NT2/D1 (cell line): ENCODE data around the gene STOX1.
"Not testable (repeated sequence)": the region's sequence is repeated elsewhere in the genome, so short reads cannot be mapped to it uniquely, and the experiment has no call there.

Experiments
- SUZ12 ChIP-seq: IDR thresholded peaks from 2 replicates; pipeline ENCODE4 v1.6.1; 2011; ENCODE audit not compliant: insufficient read length, insufficient read depth; ENCODE audit errors: extremely low read depth
- ZNF274 ChIP-seq: IDR thresholded peaks from 2 replicates; pipeline ENCODE4 v1.6.1; 2011; ENCODE audit warnings: mild to moderate bottlenecking, low read depth, low read length

- TF ChIP-seq SUZ12, ZNF274: not testable (repeated sequence)
Measured at GRCh38 chr10:68929888-68930287, 102.6 kb downstream of the STOX1 start.
